Astrocyte of the cerebellum (primary cell): Measurements from ENCODE around the gene TBC1D16.
"Not testable (repeated sequence)": the region's sequence is repeated elsewhere in the genome, so short reads cannot be mapped to it uniquely, and the experiment has no call there.

Source experiments
- DNase-seq: peaks from one replicate; pipeline ENCODE4 v3.0.0-alpha.2; 2011; ENCODE audit warnings: low read depth
- H3K4me3 ChIP-seq: 2 replicates; pipeline ENCODE4 v1.5.1; 2011; ENCODE audit warnings: mild to moderate bottlenecking, low read depth, low read length, moderate library complexity
- CTCF ChIP-seq: IDR thresholded peaks from 2 replicates; pipeline ENCODE4 v1.5.1; 2012; ENCODE audit warnings: low read length, low read depth, moderate library complexity, mild to moderate bottlenecking; ENCODE audit errors: missing control alignments
- in situ Hi-C: cut with HindIII; loops from 2 replicates; pipeline ENCODE4 v1.10.0; 2017; ENCODE audit warnings: low sequenced_read_pairs

Gene TBC1D16

GRCh38 chr17:79969906-79970305 lies 65.8 kb downstream of the TBC1D16 start:
- no peak for DNase-seq
- H3K4me3 ChIP-seq, result no peak overlapping the region
- in situ Hi-C loops, result no loop called here
- no peak for TF ChIP-seq CTCF

DNA sequence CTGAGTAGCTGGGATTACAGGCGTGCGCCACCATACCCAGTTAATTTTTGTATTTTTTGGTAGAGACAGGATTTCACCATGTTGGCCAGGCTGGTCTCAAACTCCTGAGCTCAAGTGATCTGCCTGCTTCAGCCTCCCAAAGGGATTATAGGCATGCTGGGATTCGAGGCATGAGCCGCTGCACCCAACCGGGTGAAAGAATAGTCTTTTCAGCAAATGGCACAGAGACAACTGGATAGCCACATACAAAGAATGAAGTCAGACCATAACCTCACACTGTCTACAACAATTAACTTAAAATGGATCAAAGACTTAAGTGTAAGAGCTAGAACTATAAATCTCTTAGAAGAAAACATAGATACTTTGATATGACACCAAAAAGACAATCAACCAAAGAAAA lies 67.6 kb downstream of the TBC1D16 start:
- H3K4me3 ChIP-seq, result no peak overlapping the region
- TF ChIP-seq CTCF, result no peak
- DNase-seq, result no peak
- in situ Hi-C loops, result no loop called here

- no peak for TF ChIP-seq CTCF
- in situ Hi-C loops, result no loop called here
- DNase-seq, result no peak
- no peak overlapping the region for H3K4me3 ChIP-seq
These were observed 69.0 kb downstream of the TBC1D16 start for GRCh38 chr17:79966681-79967080.

GRCh38 chr17:79965806-79966205 lies 69.9 kb downstream of the TBC1D16 start:
- in situ Hi-C loops, result no loop called here
- no peak for TF ChIP-seq CTCF
- H3K4me3 ChIP-seq, result no peak overlapping the region
- no peak for DNase-seq

DNA sequence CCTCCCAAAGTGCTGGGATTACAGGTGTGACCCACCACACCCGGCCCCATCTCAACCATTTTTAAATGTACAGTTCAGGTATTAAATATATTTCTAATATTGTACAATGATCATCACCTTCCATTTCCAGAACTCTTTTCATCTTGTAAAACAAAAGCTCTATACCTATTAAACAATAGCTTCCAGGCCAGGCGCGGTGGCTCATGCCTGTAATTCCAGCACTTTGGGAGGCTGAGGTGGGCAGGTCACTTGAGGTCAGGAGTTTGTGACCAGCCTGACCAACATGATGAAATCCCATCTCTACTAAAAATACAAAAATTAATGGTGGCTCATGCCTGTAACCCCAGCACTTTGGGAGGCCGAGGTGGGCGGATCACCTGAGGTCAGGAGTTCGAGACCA lies 73.2 kb downstream of the TBC1D16 start:
- H3K4me3 ChIP-seq, DNase-seq, in situ Hi-C loops: not testable (repeated sequence)

DNA sequence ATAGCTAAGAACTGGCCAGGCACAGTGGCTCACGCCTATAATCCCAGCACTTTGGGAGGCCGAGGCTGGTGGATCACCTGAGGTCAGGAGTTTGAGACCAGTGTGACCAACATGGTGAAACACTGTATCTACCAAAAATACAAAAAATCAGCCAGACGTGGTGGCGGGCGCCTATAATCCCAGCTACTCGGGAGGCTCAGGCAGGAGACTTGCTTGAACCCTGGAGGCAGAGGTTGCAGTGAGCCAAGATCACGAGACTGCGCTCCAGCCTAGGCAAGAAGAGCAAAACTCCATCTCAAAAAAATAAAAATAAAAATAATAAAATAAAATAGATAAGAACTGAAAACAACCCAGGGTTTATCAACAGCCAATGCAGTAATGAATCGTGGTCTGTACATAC lies 74.1 kb downstream of the TBC1D16 start:
- DNase-seq, in situ Hi-C loops, H3K4me3 ChIP-seq: not testable (repeated sequence)

DNA sequence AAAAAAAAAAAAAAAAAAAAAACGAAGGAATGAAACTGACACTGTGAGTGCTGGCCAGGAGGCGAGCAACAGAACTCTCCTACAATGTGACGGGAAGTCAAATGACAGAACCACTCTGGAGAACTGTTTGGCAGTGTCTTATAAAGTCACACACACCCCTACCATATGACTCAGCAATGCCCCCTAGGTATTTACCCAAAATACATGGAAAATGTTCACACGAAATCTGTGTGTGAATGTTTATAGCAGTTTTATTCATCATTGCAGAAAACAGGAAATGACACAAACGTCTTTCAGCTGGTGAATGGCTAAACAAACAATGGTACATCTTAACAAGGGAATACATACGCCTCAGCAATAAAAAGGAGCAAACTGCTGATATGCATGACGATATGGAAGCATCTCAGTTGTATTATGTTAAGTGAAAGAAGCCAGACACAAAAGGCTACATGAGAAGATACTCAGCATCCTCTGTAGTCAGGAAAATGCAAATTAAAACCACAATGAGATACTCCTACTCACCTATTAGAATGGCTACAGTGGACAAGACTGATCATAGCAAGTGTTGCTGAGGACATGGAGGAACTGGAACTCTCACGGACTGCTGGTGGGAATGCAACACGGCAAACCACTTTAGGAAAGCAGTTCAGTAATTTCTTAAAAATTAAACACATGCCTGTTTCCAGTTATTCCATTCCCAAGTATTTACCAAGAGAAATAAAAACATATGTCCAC lies 74.7 kb downstream of the TBC1D16 start:
- no peak for TF ChIP-seq CTCF
- in situ Hi-C loops, result no loop called here
- DNase-seq, result no peak
- H3K4me3 ChIP-seq, result no peak overlapping the region

DNA sequence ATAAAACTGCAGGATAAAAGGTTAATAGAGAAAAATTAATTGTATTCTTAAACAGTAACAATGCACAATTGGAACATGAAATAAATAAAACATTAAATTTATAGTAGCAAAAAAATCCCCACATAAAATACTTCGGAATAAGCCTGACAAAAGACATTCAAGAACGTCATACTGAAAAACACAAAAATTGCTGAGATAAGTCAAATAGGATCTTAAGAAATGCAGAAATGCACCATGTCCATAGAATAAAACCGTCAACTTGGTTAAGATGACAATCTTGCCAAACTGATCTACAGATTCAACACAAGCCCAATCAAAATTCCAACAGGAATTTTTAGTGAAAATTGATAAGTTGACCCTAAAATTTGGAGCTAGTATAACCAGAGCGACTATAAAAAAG lies 76.6 kb downstream of the TBC1D16 start:
- in situ Hi-C loops, result no loop called here
- no peak for TF ChIP-seq CTCF

More for the DNA sequence above, 76.6 kb downstream of the TBC1D16 start:
- H3K4me3 ChIP-seq, result no peak overlapping the region
- DNase-seq, result no peak
